Gastrocnemius medialis (tissue), 4 donors: ENCODE data around the gene IFT27.

Experiments used
- CTCF ChIP-seq, 5 experiments: fragments of 450-650 bp in 3 of 5; fragments of 200-600 bp in 2 of 5; sonication (generic) in 2 of 5; IDR thresholded peaks in 4 of 5; conservative IDR thresholded peaks in 1 of 5; 1 replicate in 4 of 5; 2 replicates in 1 of 5; pipeline ENCODE4 v1.5.1; 2016 to 2019; ENCODE audit warnings: antibody characterized with exemption in 5 of 5, mild to moderate bottlenecking in 3 of 5, moderate library complexity in 3 of 5
- POLR2A ChIP-seq, 2 donors: fragments of 450-650 bp; IDR thresholded peaks; one replicate each; pipeline ENCODE4 v1.6.1; 2017; ENCODE audit warnings: antibody characterized with exemption in 2 of 2, mild to moderate bottlenecking in 2 of 2, moderate library complexity in 2 of 2

GRCh38 chr22:36743591-36744412 is 32.1 kb downstream of the IFT27 start:
- TF ChIP-seq CTCF (IDR thresholded peaks at IDR 0.05 in 4 of 5, conservative IDR thresholded peaks at IDR 0.05 in 1 of 5) = no peak
- no peak for TF ChIP-seq POLR2A (IDR thresholded peaks at IDR 0.05)
